K562 (cell line): ENCODE measurements around the gene COX6A2. TPM values are rescaled to one million over a fixed set of nuclear protein-coding genes. Genes with fewer than 3 reads are reported as not detected.

Source experiments
- ATAC-seq: fragments of 200-7000 bp; cut with Tn5 transposase; 3 replicates; pipeline ENCODE4 v1.9.1; 2020; ENCODE audit warnings: moderate library complexity
- BruUV-seq: library from RNA; stranded (reverse); fragments of 400-500 nt; replicated peaks from 2 replicates; lab custom pipeline; 2021; lab: Mats Ljungman, UMichigan
- CTCF ChIA-PET: fragments of 300-600 bp; formaldehyde crosslinking; extraction: SDS; loops from one replicate; lab custom pipeline; 2021; ENCODE audit warnings: low intra/inter-chr PET ratio; lab: Yijun Ruan, JAX
- POLR2A ChIA-PET: fragments of 300-600, 350-650 bp; sonication (Branson Sonifier 250); formaldehyde crosslinking; extraction: SDS; loops from one replicate; lab custom pipeline; 2021; ENCODE audit warnings: antibody characterized with exemption, inconsistent platforms; lab: Yijun Ruan, JAX
- DNase-seq, 4 experiments: peaks; one replicate each; pipeline versions ENCODE4 v3.0.0 to v3.0.0-alpha.2; 2011 to 2018; ENCODE audit warnings: low spot score in 3 of 4, mixed read lengths in 3 of 4; ENCODE audit errors: extremely low read depth in 1 of 4
- FAIRE-seq: peaks from 2 replicates; lab custom pipeline; 2011; peaks lifted over from hg19 to GRCh38; lab: Jason Lieb, UNC
- H2AFZ ChIP-seq: 2 replicates; pipeline ENCODE4 v1.6.0; 2011; ENCODE audit warnings: low read depth, low read length, control low read depth, inconsistent platforms
- H3K27ac ChIP-seq: fragments of 200-600 bp; 3 replicates; pipeline ENCODE4 v1.8.0; 2011; ENCODE audit warnings: low read depth, mild to moderate bottlenecking, control low read depth, inconsistent platforms, low read length, moderate library complexity, mixed read lengths; ENCODE audit errors: extremely low read depth
- H3K27me3 ChIP-seq, 2 experiments: fragments of 300-600 bp in 1 of 2; 2 replicates in 1 of 2; 3 replicates in 1 of 2; pipeline versions ENCODE4 v1.6.0 to v1.8.0; 2011; ENCODE audit warnings: inconsistent platforms in 2 of 2, low read length in 2 of 2, mild to moderate bottlenecking in 1 of 2, mixed read lengths in 1 of 2, moderate library complexity in 1 of 2; ENCODE audit not compliant: control insufficient read depth in 2 of 2, insufficient read depth in 2 of 2
- H3K36me3 ChIP-seq: fragments of 300-600 bp; 3 replicates; pipeline ENCODE4 v1.8.0; 2011; ENCODE audit warnings: mild to moderate bottlenecking, low read length, inconsistent platforms; ENCODE audit not compliant: control insufficient read depth, insufficient read depth
- H3K4me1 ChIP-seq, 2 experiments: fragments of 200-600 bp in 1 of 2; replicated peaks in 1 of 2; 2 replicates in 1 of 2; 3 replicates in 1 of 2; pipeline versions ENCODE4 v1.5.1 to v1.8.0; 2011; ENCODE audit warnings: inconsistent platforms in 2 of 2, low read length in 2 of 2, mild to moderate bottlenecking in 1 of 2, mixed read lengths in 1 of 2, moderate library complexity in 1 of 2; ENCODE audit not compliant: control insufficient read depth in 2 of 2, insufficient read depth in 2 of 2
- H3K4me2 ChIP-seq: 2 replicates; pipeline ENCODE4 v1.6.1; 2011; ENCODE audit warnings: low read length, control low read depth, inconsistent platforms, mixed read lengths; ENCODE audit not compliant: insufficient read depth
- H3K4me3 ChIP-seq: fragments of 200-600 bp; sonication (generic), shearing (Covaris generic); 2 replicates; pipeline ENCODE4 v1.5.1; 2016; ENCODE audit warnings: control low read depth, inconsistent platforms
- H3K79me2 ChIP-seq: fragments of 200-600 bp; 3 replicates; pipeline ENCODE4 v1.8.0; 2011; ENCODE audit warnings: low read length, inconsistent platforms; ENCODE audit not compliant: control insufficient read depth, insufficient read depth
- H3K9ac ChIP-seq, 2 experiments: 2 replicates each; pipeline versions ENCODE4 v1.6.0 to v1.6.1; 2011; ENCODE audit warnings: low read depth in 2 of 2, low read length in 2 of 2, control low read depth in 1 of 2, inconsistent platforms in 1 of 2, mild to moderate bottlenecking in 1 of 2, mixed read lengths in 1 of 2; ENCODE audit not compliant: insufficient read depth in 1 of 2
- H3K9me1 ChIP-seq: one replicate; pipeline ENCODE4 v1.6.0; 2011; ENCODE audit warnings: inconsistent platforms, mild to moderate bottlenecking, low read length, moderate library complexity; ENCODE audit not compliant: control insufficient read depth, insufficient read depth
- H3K9me3 ChIP-seq: replicated peaks from 2 replicates; pipeline ENCODE4 v1.5.1; 2011; ENCODE audit warnings: low read depth, low read length, inconsistent platforms; ENCODE audit not compliant: control insufficient read depth, insufficient read depth
- H4K20me1 ChIP-seq: replicated peaks from 2 replicates; pipeline ENCODE4 v1.6.1; 2011; ENCODE audit warnings: low read length, inconsistent platforms, mixed read lengths; ENCODE audit not compliant: control insufficient read depth, insufficient read depth
- ASH1L ChIP-seq: fragments of 450-650 bp; IDR thresholded peaks from 2 replicates; pipeline ENCODE4 v1.6.1; 2018; ENCODE audit warnings: borderline replicate concordance, mild to moderate bottlenecking, low read depth; ENCODE audit not compliant: partially characterized antibody
- CREB3L1 ChIP-seq: fragments of 450-650 bp; IDR thresholded peaks from 2 replicates; pipeline ENCODE4 v1.6.1; 2014; ENCODE audit warnings: low read depth, mild to moderate bottlenecking, moderate library complexity, borderline replicate concordance
- HOXB6 ChIP-seq: fragments of 250-450 bp; sonication (Bioruptor Pico); IDR thresholded peaks from 2 replicates; pipeline ENCODE4 v1.5.1; 2022; ENCODE audit warnings: mild to moderate bottlenecking, borderline replicate concordance
- ILF3 ChIP-seq: fragments of 450-650 bp; IDR thresholded peaks from 2 replicates; pipeline ENCODE4 v1.6.1; 2018; ENCODE audit warnings: antibody characterized with exemption, mild to moderate bottlenecking, moderate library complexity, borderline replicate concordance
- ILK ChIP-seq: fragments of 450-650 bp; IDR thresholded peaks from 2 replicates; pipeline ENCODE4 v1.6.1; 2016; ENCODE audit warnings: missing genetic modification characterization, low read depth, mild to moderate bottlenecking, missing compliant biosample characterization, moderate library complexity, borderline replicate concordance
- MTF1 ChIP-seq: fragments of 250-450 bp; sonication (Bioruptor Pico); IDR thresholded peaks from 2 replicates; pipeline ENCODE4 v1.9.0; 2021; ENCODE audit warnings: moderate library complexity, mild to moderate bottlenecking, inconsistent platforms, borderline replicate concordance
- NCOR1 ChIP-seq: fragments of 450-650 bp; IDR thresholded peaks from 2 replicates; pipeline ENCODE4 v1.6.1; 2016; ENCODE audit warnings: mild to moderate bottlenecking, moderate library complexity
- RBFOX2 ChIP-seq: fragments of 200-400 bp; formaldehyde crosslinking; IDR thresholded peaks from 2 replicates; pipeline ENCODE4 v1.6.1; 2017; ENCODE audit warnings: low read depth, mild to moderate bottlenecking, low read length, moderate library complexity
- RBM34 ChIP-seq: fragments of 200-400 bp; formaldehyde crosslinking; IDR thresholded peaks from 2 replicates; pipeline ENCODE4 v1.6.1; 2018; ENCODE audit warnings: low read length, borderline replicate concordance; ENCODE audit not compliant: insufficient read depth
- STAT6 ChIP-seq: sonication (generic); formaldehyde crosslinking; IDR thresholded peaks from 2 replicates; pipeline ENCODE4 v1.8.1; 2023; ENCODE audit warnings: mild to moderate bottlenecking, missing genetic modification reagents
- ZKSCAN1 ChIP-seq: fragments of 150-350 bp; IDR thresholded peaks from 2 replicates; pipeline ENCODE4 v1.6.1; 2016; ENCODE audit warnings: low read depth, low read length
- ZNF311 ChIP-seq: fragments of 250-450 bp; sonication (Bioruptor Pico); IDR thresholded peaks from 2 replicates; pipeline ENCODE4 v1.4.0; 2020; ENCODE audit warnings: mild to moderate bottlenecking, moderate library complexity
- ZNF699 ChIP-seq: fragments of 250-450 bp; sonication (Bioruptor Pico); IDR thresholded peaks from 2 replicates; pipeline ENCODE4 v1.8.0; 2021; ENCODE audit warnings: mild to moderate bottlenecking, moderate library complexity; ENCODE audit not compliant: insufficient replicate concordance
- WGBS: fragments of 100-300 bp; shearing (Covaris generic); methylation state at CpG from one replicate; pipeline ENCODE4 v1.1.6; 2016; ENCODE audit warnings: low coverage, mixed read lengths; ENCODE audit not compliant: insufficient coverage; ENCODE audit errors: missing lambda C conversion rate; 5-methylcytosine and 5-hydroxymethylcytosine counted together
- in situ Hi-C: fragments of 300-500 bp; cut with MboI; formaldehyde crosslinking; loops from 4 replicates; pipeline ENCODE4 v1.15.0; 2018; ENCODE audit warnings: inconsistent platforms, mixed read lengths
- intact Hi-C: fragments of 100-400 bp; cut with micrococcal nuclease; formaldehyde crosslinking; loops from 2 replicates; pipeline ENCODE4 v1.14.2; 2022
- polyA plus RNA-seq, 8 experiments: library from polyadenylated mRNA; depleted of rRNA in 4 of 8; stranded (reverse) in 5 of 8; unstranded in 3 of 8; fragments of >200 nt; fragmentation: Nextera tagmentation in 2 of 8; fragmentation: Illumina TruSeq in 1 of 8; extraction: Ambion mirVana in 2 of 8; extraction: Trizol in 1 of 8; gene quantifications; 2 replicates each; pipeline versions ENCODE4 v1.2.1 to v1.2.3, GENCODE V29; 2011 to 2014; ENCODE audit warnings: inconsistent platforms in 1 of 8, missing spikeins in 1 of 8
- total RNA-seq, 7 experiments: library from RNA; depleted of rRNA in 6 of 7; stranded (reverse); fragments of >200 nt in 6 of 7; fragmentation: Illumina TruSeq in 2 of 7; extraction: Trizol in 2 of 7; gene quantifications; 2 replicates each; pipeline versions ENCODE4 v1.2.1 to v1.2.3, GENCODE V29; 2011 to 2021; ENCODE audit warnings: low replicate concordance in 1 of 7

COX6A2 gene
- total and polyA plus RNA-seq, 9 of the 15 experiments (the other 6 are each of a cell fraction or from before 2014, with no cell fraction given): not detected

GRCh38 chr16:31420037-31420436 is 8.1 kb downstream of the COX6A2 start:
- Histone ChIP-seq H3K4me1 (peaks cover 0 to 3% of the 10 kb centered on the region in 2 experiments; a peak in 1 of 5 replicates), H3K79me2 (no peaks in the 10 kb centered on the region), H3K36me3 (no peaks in the 10 kb centered on the region), H3K9me1 (no peaks in the 10 kb centered on the region), H2AFZ (no peak overlapping the region), H4K20me1 (no peaks in the 10 kb centered on the region; the same call in 1 of the 2 replicates), H3K4me3 (no peak overlapping the region), H3K4me2 (no peak overlapping the region), H3K9me3 (no peaks in the 10 kb centered on the region), H3K27ac (no peak overlapping the region), H3K9ac (no peak overlapping the region), H3K27me3 (peaks cover 18 to 60% of the 10 kb centered on the region in 2 experiments; a peak in 4 of 5 replicates)
- ATAC-seq: no peak
- in situ Hi-C loops: no loop called here
- CTCF ChIA-PET: no interaction called here
- WGBS: 0% methylated on average over 3 of the region's 3 CpGs
- POLR2A ChIA-PET: no interaction called here
- DNase-seq: no peak
- TF ChIP-seq MTF1 (CRISPR knock-in tag): no peak
- no peak for TF ChIP-seq ILF3
- TF ChIP-seq ZKSCAN1: no peak
- TF ChIP-seq RBM34: no peak
- no peak for FAIRE-seq
- intact Hi-C loops: no loop called here
- BruUV-seq: no TSS peak

GRCh38 chr16:31417916-31418315 is 10.2 kb downstream of the COX6A2 start:
- WGBS: 2% methylated on average over 5 of the region's 5 CpGs
- no peak overlapping the region for H3K27ac ChIP-seq
- H3K4me2 ChIP-seq: no peak overlapping the region
- H3K27me3 ChIP-seq: peaks cover 11 to 54% of the 10 kb centered on the region in 2 experiments; a peak in 4 of 5 replicates
- no peaks in the 10 kb centered on the region for H3K4me1 ChIP-seq
- no peaks in the 10 kb centered on the region for H3K9me1 ChIP-seq
- no peak overlapping the region for H3K9ac ChIP-seq
- DNase-seq (no peak), FAIRE-seq (no peak), ATAC-seq (no peak)
- in situ Hi-C loops: no loop called here
- no peaks in the 10 kb centered on the region for H3K36me3 ChIP-seq
- intact Hi-C loops: no loop called here
- H3K79me2 ChIP-seq: no peaks in the 10 kb centered on the region
- POLR2A ChIA-PET: no interaction called here
- no peak overlapping the region for H3K4me3 ChIP-seq
- no TSS peak for BruUV-seq
- CTCF ChIA-PET: no interaction called here
- H2AFZ ChIP-seq: no peak overlapping the region
- H4K20me1 ChIP-seq: no peaks in the 10 kb centered on the region; the same call in 1 of the 2 replicates
- no peaks in the 10 kb centered on the region for H3K9me3 ChIP-seq
- TF ChIP-seq CREB3L1 (no peak), STAT6 (no peak), HOXB6 (CRISPR knock-in tag) (no peak), ZNF699 (CRISPR knock-in tag) (no peak), ILK (tag) (no peak), ASH1L (no peak), ZNF311 (CRISPR knock-in tag) (no peak), NCOR1 (no peak), RBFOX2 (no peak)
